SW 1271 (cell line): ENCODE data around the gene ZNF197.
"Not testable (repeated sequence)": the region's sequence is repeated elsewhere in the genome, so short reads cannot be mapped to it uniquely, and the experiment has no call there.

Experiments used
- DNase-seq, 2 experiments: peaks; one replicate each; lab custom pipeline; 2025; lab: John Stamatoyannopoulos, UW

ZNF197 gene

DNA sequence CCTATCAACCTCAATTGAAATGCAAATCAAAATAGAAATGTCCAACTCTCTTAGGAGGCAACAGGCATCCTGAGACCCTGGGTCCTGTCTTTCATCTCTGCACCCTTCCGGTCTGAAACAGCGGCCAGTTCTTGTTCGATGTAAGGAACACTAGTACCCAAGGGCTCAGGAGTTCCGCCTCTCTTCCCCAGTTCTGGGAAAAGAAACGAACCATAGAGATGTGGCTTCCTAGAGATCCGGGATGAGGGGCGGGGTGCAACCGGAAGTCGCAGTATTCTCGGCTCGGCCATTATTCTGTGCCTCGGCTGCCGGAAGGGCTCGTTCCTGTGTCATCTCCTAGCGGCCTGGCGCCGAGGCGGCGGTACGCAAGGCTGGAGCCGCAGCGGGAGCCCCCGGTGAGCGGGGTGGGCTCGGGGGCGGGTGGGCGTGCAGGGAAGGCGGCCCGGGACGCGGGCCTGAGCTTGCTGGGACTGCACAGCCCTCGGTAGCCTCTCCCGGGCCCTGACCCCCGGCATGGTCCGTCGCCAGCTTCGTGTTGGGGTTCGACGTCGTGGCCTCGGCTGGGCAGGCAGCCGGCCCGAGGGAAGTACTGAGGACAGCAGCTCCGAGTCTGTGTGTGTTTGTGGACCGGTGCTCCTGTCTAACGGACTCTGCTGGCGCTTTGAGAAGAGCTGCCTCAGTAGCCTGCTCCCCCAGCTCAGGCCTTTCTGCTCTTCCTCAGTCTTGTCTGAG is at the start of gene ZNF197:
Gene ZNF197 (plus strand): TSS at position 288 of the 732 bp plus-strand sequence. CDS start 4,119 bp downstream, outside the sequence.
- peak; percentile 53 to 84 for DNase-seq

DNA sequence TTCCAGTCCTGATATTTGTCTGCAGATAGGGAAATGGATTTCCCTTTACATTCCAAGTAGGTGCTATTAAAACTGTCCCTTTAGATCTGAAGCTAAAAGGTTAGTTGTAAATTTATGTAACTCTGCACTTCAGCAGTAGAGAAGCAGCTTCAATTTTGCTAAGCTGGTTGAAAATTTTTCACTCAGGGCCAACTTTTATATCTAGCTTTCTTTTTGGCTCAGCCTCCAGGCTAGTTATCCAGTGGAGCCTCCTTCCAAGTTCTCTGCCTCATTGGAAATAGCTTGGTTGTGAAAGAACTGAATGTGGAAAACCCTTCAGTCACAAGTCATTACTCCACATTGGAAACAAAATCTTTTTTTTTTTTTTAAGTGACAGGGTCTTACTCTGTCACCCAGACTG is 48.2 kb upstream of the ZNF197 start:
- DNase-seq: no peak

DNA sequence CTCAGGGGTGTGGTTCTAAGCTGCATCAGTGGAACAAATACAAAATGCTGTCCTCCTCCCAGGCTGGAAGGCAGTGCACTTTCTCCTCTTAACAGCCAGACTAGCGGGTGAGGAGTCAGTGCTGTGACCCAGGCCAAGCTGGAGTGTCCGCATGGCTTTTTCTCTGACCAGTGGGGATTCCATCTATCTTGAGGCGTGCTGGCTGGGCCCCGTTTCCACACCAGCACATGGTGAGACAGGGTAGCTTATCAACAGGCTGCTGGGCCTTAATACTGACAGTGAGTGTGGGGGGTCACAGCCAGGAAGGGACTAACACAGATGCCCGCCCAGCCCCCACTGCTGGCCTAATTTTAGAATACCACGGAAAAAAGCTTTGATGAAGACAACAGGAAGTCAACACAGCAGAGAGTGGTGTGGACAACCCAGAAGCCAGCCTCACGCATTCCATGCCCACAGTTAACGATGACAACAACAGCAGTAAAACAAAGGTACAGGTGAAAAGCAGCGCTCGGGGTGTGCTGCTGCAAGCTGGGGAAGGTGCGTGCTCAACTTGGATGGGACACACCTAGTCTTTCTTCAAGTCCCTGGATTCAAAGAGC is 47.4 kb upstream of the ZNF197 start:
- not testable (repeated sequence) for DNase-seq

DNA sequence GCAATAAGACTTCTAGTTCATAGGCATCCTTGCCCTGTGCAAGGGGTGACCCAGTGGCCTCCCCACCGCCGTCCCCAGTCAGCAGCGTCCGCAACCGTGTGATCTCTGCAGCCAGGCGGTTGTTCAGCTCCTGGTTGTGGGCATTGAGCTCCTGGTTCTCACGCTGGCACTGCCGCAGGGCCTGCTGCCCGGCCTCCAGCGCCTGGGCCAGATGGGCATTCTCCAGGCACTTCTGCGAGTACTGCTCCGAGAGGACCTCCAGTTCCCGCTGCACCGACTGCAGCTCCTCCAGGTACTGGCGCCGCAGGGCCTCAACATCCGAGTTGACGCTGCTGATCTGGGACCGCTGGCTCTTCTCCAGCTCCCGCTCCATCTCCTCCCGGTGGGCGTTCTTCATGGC is 46.5 kb upstream of the ZNF197 start:
- not testable (repeated sequence) for DNase-seq

DNA sequence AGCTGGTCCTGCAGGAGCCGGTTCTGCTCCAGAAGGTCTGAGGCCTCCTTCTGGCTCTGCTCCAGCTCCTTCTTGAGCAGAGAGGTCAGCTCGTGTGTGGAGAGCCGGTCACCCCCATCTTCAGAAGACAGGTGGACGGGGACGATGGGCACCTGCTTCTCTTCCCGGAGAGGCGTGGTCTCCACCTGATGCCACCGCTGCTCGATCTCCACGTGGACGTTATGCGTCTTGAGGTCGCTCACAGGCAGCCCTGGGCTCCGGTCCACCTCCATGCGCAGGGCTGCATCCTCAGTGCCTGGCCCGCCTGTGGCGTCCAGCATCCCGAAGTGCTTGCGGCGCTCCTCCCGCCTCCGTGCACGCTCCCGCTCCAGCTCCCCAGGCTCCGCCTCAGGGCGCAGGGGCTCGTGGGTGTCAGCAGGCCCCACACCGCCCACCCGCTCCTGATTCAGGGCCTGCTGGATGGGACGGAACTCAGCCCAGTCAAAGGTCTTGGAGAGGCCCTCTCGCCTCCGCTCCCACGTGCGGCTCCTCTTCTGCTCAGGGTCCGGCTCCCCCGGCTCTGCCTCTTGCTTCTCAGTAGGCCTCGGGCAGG is 45.8 kb upstream of the ZNF197 start:
- not testable (repeated sequence) for DNase-seq

DNA sequence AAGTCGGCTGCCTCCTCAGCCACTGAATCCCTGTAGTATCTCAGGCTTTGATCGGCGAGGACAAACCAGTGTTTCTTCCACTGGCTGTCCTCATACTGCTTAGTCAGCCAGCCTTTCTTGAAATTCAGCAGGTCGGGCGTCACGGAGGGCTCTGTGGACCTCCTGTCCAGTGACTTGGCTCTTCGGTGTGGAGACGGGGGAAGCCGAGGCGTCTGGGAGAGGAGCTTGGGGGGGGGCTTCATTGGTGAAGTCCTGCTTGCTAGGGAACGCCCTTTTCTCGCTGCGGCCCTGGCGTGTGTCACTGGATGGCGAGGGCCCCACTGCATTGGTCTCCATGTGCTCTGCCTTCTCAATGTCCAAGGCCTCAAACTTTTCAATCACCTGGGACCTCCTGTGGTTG is 45.1 kb upstream of the ZNF197 start:
- not testable (repeated sequence) for DNase-seq

DNA sequence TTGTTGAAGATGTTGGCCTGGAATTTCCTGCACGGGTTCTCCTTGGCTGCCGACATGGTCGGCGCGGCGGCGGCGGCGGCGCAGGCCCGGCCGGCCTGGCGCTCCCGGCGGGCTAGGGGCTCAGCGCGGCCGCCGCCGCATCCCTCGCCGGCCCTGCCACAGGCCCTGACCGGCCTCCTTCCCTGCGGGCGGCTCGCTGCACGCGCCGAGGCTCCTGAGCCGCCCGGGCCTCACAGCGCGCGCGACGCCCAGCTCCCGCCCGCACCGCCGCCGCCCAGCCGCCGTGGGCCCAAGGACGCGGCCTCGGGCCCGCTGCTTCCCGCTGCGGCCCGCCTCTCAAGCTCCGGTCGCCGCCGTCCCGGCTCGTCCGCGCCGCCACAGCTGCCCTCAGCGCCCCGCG is 43.9 kb upstream of the ZNF197 start:
- DNase-seq: not testable (repeated sequence)

DNA sequence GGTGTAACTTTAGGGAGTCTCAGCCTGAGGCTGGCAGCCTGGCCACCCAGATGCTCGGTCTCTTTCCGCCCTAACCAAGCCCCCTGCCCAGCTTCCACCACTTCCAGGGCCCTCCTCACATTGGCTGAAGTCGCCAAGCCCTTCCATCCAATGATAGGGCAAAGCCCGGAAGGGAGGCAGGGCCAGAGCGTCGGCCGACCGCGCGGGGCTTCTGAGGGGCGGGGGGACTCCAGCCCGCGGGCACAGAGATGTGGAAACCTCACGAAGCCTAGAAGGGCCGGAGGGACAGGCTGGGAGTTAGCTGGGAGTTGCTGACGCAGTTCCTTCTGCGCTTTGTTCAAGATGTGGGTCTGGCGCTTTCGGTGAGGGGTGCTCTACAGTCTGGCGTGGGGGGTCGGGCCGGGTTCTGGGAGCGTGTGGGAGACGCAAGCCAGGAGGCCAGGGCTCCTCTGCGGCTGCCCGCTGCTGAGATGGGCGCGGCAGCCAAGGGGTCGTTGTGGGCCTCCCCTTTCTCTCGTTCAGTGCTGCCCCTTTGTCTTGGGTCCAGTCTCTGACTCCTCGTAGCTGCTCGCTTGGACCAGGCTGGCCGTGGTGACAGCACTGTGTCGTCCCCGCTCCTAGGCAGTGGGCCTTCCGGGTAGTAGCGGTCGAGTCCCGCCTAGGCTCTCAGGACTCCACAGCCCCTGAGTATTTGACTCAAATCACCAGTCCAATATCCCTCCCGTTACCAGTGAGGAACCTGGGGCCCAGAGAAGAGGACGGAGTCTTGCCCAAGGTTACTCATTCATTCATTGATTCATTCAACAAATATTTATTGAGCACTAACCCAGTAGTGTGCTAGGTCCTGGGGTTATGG is 40.0 kb upstream of the ZNF197 start, which contains the start of gene ZNF660:
Gene ZNF660 (plus strand): TSS at position 319 of the 856 bp plus-strand sequence. CDS start 9,230 bp downstream, outside the sequence.
- DNase-seq: no peak

DNA sequence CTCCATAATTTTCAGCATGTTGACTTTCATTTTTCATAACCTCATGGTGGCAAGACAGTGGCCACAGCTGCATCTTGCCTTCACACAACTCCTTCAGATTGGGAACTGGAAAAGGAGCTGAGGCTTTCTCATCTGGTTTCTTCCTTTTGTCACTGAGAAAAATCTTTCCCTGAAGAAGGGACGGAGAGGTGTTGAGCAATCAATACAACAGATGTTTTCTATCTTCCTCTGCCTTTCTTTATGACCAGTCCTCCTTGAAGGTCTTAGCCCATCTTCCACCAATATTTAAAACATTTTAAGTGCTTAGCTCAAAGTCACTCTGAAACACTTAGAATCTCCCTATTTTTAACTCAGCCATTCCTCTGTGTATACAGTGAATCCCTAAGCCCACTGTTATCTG is 28.2 kb upstream of the ZNF197 start:
- no peak for DNase-seq

DNA sequence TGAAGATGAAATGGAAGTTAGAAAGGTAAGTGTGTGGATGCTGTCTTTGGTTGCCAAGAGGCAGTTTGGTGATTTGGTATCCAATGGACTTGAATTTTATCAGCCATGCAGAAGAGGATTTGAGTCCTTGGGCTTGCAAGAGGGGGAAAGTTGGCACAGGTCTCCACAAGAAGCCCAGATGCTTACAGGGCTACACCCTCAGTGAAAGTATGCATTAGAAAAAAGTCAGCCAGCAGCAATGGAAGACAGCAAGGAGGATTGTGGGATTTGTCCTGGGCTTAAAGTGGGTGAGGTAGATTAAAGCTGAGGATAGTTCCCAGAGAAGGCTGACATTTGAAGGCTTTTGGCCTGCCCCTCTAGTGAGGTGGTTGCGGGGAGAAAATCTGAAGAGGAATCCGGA is 23.1 kb upstream of the ZNF197 start:
- DNase-seq: no peak

DNA sequence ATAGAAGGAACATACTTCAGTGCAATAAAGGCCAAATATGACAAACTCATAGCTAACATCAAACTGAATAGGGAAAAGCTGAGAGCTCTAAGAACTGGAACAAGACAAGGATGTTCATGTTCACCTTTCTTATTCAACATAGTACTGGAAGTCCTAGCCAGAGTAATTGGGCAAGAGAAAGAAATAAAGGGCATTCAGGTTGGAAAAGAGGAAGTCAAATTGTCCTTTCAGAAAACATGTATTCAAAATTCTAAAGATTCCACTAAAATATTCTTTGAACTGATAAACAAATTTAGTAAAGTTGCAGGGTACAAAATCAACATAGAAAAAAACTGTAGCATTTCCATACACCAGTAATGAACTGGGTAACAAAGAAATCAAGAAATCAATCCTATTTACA is 12.2 kb upstream of the ZNF197 start:
- DNase-seq: no peak

DNA sequence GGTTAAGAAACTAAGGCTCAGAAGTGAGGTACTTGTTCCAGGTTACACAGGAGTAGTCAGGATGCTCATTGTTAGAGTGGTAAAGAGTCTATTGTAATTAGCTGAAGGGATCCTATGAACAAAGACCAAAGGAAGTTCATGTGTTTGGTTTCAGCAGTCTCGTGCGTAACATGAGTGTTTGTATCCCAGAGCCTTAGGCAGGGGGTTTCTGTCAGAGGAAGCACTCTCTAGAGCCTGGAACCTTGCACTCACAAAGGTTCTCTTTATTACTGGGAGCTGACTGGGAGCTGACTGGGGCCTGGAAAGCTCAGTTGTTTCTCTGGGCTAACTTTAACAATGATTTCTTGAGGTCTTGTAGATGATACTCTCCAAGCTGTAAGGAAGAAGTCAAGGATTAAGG is 3.9 kb downstream of the ZNF197 start:
- DNase-seq: no peak

DNA sequence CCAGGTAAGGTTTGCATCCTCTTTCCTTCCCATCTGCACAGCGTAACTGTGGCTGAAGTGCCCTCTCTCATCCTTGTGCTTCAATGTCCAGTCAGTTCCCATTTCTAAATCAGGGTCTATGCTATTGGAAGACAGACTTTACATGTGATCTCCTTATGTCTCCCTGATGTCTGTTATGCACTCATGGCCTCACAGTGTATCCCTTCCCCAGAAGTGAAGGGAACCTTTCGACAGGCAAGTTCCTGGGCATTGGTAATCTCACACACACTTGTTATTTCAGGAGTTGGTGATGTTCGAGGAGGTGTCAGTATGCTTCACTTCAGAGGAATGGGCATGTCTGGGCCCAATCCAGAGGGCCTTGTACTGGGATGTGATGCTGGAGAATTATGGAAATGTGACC is 7.4 kb downstream of the ZNF197 start:
- no peak for DNase-seq

DNA sequence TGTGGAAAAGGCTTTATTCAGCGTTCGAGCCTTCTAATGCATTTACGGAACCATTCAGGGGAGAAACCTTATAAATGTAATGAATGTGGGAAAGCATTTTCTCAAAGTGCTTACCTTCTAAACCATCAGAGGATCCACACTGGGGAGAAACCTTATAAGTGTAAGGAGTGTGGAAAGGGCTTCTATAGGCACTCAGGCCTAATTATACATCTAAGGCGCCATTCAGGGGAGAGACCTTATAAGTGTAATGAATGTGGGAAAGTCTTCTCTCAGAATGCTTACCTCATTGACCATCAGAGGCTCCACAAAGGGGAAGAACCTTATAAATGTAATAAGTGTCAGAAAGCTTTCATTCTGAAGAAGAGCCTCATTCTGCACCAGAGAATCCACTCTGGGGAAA is 17.5 kb downstream of the ZNF197 start:
- no peak for DNase-seq

DNA sequence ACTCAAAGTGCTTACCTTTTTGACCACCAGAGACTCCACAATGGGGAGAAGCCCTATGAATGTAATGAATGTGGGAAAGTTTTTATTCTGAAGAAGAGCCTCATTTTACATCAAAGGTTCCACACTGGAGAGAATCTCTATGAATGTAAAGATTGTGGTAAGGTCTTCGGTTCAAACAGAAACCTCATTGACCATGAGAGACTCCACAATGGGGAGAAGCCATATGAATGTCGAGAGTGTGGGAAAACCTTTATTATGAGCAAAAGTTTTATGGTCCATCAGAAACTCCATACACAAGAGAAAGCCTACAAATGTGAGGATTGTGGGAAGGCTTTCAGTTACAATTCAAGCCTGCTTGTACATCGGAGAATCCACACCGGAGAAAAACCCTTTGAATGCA is 18.2 kb downstream of the ZNF197 start:
- no peak for DNase-seq

DNA sequence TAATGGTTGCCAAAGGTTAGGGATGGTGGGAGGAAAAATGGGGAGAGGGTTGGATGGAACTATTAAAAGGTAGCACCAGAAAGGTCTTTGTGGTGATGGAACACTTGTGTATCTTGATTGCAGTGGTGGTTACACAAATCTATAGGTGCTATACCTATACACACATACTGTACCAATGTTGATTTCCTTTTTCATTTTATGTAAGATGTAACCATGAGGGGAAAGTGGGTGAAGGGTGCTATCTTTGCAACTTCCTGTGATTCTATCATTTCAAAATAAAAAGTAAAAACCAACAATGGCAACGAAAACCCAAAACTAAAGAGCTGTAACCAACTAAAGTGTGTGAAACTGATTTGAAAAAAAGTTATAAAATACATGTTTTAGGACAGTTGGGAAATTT is 22.9 kb downstream of the ZNF197 start:
- no peak for DNase-seq

DNA sequence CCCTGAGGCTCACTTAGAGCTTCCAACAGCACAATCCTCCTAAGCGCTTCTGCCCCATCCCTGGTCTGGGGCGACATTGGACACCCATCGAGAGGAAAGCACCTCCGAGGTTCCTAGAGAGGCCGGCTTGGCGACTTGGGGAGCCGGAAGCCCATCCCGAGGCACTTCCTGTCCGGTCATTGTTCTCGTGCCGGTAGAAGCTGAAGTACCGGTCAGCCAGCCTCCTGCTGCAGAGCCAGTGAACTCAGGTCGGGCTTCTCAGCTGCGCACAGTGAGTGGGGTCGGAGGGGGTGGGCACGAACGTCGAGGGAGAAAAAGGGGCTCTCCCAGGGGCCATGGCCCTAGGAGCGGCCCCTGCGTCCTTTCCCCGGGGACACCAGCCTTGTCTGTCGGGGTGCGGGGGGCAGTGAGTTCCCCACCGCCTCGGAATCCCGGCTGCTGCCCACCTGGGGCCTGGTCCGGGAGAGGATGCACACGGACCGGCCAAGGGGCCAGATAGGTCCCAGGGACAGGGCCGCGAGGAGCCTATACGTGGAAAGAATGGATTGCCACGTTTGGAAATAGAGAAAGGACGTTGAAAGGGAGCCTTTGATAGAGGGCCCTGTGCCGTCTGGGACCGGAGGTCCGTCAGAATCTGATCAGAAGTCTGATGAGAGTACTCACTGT is 23.9 kb downstream of the ZNF197 start, which contains the start of gene ZNF35:
Gene ZNF35 (plus strand): TSS at position 169 of the 666 bp plus-strand sequence. CDS start 2,336 bp downstream, outside the sequence.
- DNase-seq: peak; percentile 68 to 74

DNA sequence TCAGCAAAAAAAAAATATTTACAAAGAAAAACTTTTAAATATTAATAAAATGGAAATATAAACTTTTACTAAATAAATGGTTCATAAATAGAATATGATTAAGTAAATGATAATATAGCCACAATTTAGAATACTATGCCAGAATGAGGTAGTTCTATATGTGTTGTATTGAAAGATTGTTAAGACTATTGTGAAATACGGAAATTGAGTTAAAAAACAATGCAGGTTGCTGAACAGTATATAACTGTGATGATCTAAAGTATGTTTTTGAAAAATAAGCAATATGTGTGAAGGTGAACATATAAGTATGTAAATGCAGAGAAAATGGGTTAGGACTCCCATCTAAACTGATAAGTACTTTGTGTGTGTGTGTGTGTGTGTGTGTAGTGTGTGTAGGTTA is 24.9 kb downstream of the ZNF197 start:
- no peak for DNase-seq

DNA sequence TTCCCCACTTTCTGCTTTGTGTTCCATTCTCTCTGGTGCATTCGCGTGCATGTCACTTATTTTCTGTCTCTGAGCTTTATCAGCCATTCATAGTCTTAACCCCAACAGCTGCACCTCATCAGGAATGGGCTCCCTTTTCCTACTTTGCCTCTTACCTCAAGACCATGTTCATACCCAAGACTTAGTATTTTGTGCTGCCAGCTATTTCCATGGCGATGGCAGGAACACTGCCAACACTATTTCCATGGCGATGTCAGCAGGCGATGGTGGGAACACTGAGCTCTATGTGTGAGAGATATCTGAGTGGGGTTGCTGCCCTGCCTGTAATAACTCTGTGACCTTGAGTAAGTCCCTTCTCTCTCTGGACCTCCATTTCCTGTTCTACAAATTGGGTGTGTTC is 29.2 kb downstream of the ZNF197 start:
- no peak for DNase-seq

DNA sequence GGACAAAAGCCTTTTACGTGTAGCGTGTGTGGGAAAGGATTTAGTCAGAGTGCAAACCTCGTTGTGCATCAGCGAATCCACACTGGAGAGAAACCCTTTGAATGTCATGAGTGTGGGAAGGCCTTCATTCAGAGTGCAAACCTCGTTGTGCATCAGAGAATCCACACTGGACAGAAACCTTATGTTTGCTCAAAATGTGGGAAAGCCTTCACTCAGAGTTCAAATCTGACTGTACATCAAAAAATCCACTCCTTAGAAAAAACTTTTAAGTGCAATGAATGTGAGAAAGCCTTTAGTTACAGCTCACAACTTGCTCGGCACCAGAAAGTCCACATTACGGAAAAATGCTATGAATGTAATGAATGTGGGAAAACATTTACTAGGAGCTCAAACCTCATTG is 34.2 kb downstream of the ZNF197 start:
- no peak for DNase-seq

DNA sequence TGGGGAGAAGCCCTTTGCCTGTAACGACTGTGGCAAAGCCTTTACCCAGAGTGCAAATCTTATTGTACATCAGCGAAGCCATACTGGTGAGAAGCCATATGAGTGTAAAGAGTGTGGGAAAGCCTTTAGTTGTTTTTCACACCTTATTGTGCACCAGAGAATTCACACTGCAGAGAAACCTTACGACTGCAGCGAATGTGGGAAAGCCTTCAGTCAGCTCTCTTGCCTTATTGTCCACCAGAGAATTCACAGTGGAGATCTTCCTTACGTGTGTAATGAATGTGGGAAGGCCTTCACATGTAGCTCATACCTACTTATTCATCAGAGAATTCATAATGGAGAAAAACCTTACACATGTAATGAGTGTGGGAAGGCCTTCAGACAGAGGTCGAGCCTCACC is 34.6 kb downstream of the ZNF197 start:
- no peak for DNase-seq

DNA sequence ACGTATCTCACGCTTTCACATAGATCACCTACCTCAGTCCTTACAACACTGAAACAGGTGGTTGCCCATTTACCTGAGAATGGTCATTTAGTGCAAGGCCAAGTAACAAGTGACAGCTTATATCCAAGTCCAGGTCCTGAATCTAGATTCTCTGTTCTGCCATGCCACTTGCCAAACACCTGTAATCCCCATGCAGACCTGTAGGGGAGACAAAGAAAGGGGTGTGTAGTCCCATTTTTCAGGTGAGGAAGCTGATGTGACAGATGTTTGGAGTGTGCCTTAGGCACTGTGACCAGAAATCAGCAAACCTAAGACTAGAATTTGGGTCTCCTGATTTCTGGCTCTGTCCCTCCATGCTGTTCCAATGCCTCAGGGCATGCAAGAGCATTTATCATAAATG is 36.4 kb downstream of the ZNF197 start:
- no peak for DNase-seq
